ENCODE data around the gene SNTG2.

DNA sequence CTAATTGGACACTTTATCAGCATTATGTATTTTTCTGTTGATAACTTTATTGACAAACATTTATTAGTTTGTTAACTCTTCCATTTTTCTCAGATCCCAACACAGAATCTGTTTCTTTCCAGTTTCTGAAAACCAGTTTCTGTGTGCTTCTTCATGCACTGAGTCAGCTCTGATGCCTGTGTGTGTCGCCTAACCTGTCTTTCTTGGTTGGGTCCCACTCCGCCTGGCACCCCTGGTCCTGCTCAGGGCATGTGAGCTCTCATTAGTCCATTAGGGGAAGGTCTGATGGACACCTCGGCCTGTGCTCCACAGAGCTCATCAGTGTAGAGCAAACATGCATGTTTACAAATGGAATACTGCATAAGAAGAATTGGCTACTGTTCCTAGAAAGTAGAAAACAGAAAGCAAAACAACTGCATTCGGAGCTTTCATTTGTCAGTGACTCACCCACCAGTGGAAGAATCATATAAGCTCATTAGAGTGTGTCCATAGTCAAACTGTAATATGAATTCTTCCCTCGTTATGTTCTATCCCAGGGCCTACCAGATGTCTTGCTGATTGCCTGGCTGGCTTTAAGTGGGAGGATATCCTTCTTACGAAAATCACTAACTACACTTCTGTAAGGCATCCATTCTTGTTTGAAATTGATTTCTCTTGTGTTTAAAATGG lies 137.7 kb downstream of the SNTG2 start:
- no peak for TF ChIP-seq CTCF (IDR thresholded peaks at IDR 0.05; ENCODE audit: insufficient read depth, low read depth, low read length)
- no peak for TF ChIP-seq EZH2 (IDR thresholded peaks at IDR 0.05; ENCODE audit: insufficient read depth, low read length)
